Measurements from ENCODE around the gene CFAP141.

GRCh38 chr1:154159554-154159953 is 46.6 kb downstream of the CFAP141 start:
- TF ChIP-seq POLR2A (IDR thresholded peaks at IDR 0.05), result no peak
- TF ChIP-seq CTCF (IDR thresholded peaks at IDR 0.05), result no peak
